ENCODE results near the gene SH2D7.

GRCh38 chr15:78045189-78045588, 47.2 kb upstream of the SH2D7 start:
- TF ChIP-seq ARNTL (CRISPR knock-in tag; IDR thresholded peaks at IDR 0.05; ENCODE audit: borderline replicate concordance, low read depth): no peak
- TF ChIP-seq, protein P1, sequence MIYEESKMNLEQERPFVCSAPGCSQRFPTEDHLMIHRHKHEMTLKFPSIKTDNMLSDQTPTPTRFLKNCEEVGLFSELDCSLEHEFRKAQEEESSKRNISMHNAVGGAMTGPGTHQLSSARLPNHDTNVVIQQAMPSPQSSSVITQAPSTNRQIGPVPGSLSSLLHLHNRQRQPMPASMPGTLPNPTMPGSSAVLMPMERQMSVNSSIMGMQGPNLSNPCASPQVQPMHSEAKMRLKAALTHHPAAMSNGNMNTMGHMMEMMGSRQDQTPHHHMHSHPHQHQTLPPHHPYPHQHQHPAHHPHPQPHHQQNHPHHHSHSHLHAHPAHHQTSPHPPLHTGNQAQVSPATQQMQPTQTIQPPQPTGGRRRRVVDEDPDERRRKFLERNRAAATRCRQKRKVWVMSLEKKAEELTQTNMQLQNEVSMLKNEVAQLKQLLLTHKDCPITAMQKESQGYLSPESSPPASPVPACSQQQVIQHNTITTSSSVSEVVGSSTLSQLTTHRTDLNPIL (CRISPR knock-in tag; IDR thresholded peaks at IDR 0.05; ENCODE audit: low read depth): no peak
- no peak for TF ChIP-seq ZC3H10 (CRISPR knock-in tag; IDR thresholded peaks at IDR 0.05)
- TF ChIP-seq PATZ1 (CRISPR knock-in tag; IDR thresholded peaks at IDR 0.05; ENCODE audit: borderline replicate concordance): no peak
- no peak for TF ChIP-seq ZNF565 (CRISPR knock-in tag; conservative IDR thresholded peaks at IDR 0.05; ENCODE audit: low read depth)
- TF ChIP-seq, protein P2, sequence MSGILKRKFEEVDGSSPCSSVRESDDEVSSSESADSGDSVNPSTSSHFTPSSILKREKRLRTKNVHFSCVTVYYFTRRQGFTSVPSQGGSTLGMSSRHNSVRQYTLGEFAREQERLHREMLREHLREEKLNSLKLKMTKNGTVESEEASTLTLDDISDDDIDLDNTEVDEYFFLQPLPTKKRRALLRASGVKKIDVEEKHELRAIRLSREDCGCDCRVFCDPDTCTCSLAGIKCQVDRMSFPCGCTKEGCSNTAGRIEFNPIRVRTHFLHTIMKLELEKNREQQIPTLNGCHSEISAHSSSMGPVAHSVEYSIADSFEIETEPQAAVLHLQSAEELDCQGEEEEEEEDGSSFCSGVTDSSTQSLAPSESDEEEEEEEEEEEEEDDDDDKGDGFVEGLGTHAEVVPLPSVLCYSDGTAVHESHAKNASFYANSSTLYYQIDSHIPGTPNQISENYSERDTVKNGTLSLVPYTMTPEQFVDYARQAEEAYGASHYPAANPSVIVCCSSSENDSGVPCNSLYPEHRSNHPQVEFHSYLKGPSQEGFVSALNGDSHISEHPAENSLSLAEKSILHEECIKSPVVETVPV (CRISPR knock-in tag; IDR thresholded peaks at IDR 0.05): no peak
- TF ChIP-seq ZFP3 (CRISPR knock-in tag; IDR thresholded peaks at IDR 0.05): no peak
- no peak for TF ChIP-seq GLIS3 (CRISPR knock-in tag; IDR thresholded peaks at IDR 0.05)
- TF ChIP-seq ZNF8 (CRISPR knock-in tag; IDR thresholded peaks at IDR 0.05): no peak
- no peak for TF ChIP-seq OSR1 (CRISPR knock-in tag; IDR thresholded peaks at IDR 0.05)
- TF ChIP-seq BACH2 (CRISPR knock-in tag; IDR thresholded peaks at IDR 0.05; ENCODE audit: borderline replicate concordance): no peak
